ENCODE data around the gene HIP1R.
"Not testable (repeated sequence)": the region's sequence is repeated elsewhere in the genome, so short reads cannot be mapped to it uniquely, and the experiment has no call there.

HIP1R gene

GRCh38 chr12:122862872-122863701 is 27.8 kb downstream of the HIP1R start:
- peak; percentile 94 for DNase-seq

GRCh38 chr12:122864894-122865253 is 29.6 kb downstream of the HIP1R start:
- no peak for DNase-seq

GRCh38 chr12:122865268-122866231 is 30.3 kb downstream of the HIP1R start:
- DNase-seq, result peak; percentile 85

GRCh38 chr12:122866379-122866778 is 31.1 kb downstream of the HIP1R start:
- no peak for DNase-seq

- DNase-seq, result no peak
Measured at GRCh38 chr12:122866950-122867607, 31.8 kb downstream of the HIP1R start.

- peak; percentile 89 for DNase-seq
Measured at GRCh38 chr12:122867691-122868461, 32.6 kb downstream of the HIP1R start.

GRCh38 chr12:122868471-122869177 is 33.4 kb downstream of the HIP1R start:
- no peak for DNase-seq

- DNase-seq, result no peak
Measured at GRCh38 chr12:122869207-122869973, 34.1 kb downstream of the HIP1R start.

GRCh38 chr12:122870163-122870842 is 35.0 kb downstream of the HIP1R start:
- no peak for DNase-seq

- DNase-seq, result peak; percentile 69
Measured at GRCh38 chr12:122870867-122871664, 35.8 kb downstream of the HIP1R start.

- DNase-seq, result peak; percentile 93
Measured at GRCh38 chr12:122871851-122872780, 36.9 kb downstream of the HIP1R start.

GRCh38 chr12:122872815-122873361 is 37.6 kb downstream of the HIP1R start:
- peak; percentile 64 for DNase-seq

- no peak for DNase-seq
Measured at GRCh38 chr12:122873540-122873939, 38.3 kb downstream of the HIP1R start.

GRCh38 chr12:122874081-122874480 is 38.8 kb downstream of the HIP1R start:
- DNase-seq, result peak; percentile 88

GRCh38 chr12:122875590-122876220 is 40.4 kb downstream of the HIP1R start:
- no peak for DNase-seq

GRCh38 chr12:122876281-122876680 is 41.0 kb downstream of the HIP1R start:
- not testable (repeated sequence) for DNase-seq

- DNase-seq, result peak; percentile 54
Measured at GRCh38 chr12:122876731-122877130, 41.5 kb downstream of the HIP1R start.
